K562 (cell line): ENCODE data around the gene HES3. TPM values are rescaled to one million over a fixed set of nuclear protein-coding genes. Genes with fewer than 3 reads are reported as not detected.
A peak's percentile ranks its signal among the peaks of the same experiment; 100 is the strongest.

ENCODE experiments used
- FOXA3 ChIP-seq, 2 experiments: fragments of 450-650 bp in 1 of 2; sonication (generic) in 1 of 2; formaldehyde crosslinking; IDR thresholded peaks in 1 of 2; conservative IDR thresholded peaks in 1 of 2; 2 replicates each; pipeline versions ENCODE4 v1.4.0 to v1.8.0; 2020 to 2022; ENCODE audit warnings: mild to moderate bottlenecking in 2 of 2, missing genetic modification reagents in 1 of 2
- FUS ChIP-seq: fragments of 200-400 bp; formaldehyde crosslinking; optimal IDR thresholded peaks from 2 replicates; pipeline ENCODE3; 2017; ENCODE audit warnings: low read depth, low read length
- HNRNPK ChIP-seq: fragments of 200-400 bp; formaldehyde crosslinking; IDR thresholded peaks from one replicate; pipeline ENCODE4 v1.6.1; 2018; ENCODE audit warnings: mild to moderate bottlenecking, low read depth, low read length; ENCODE audit not compliant: poor library complexity, severe bottlenecking
- KDM2B ChIP-seq: fragments of 250-450 bp; sonication (Bioruptor Pico); IDR thresholded peaks from 2 replicates; pipeline ENCODE4 v1.8.0; 2021; ENCODE audit warnings: mild to moderate bottlenecking, moderate library complexity
- MAZ ChIP-seq, 2 experiments: fragments of 450-650 bp in 1 of 2; sonication (generic) in 1 of 2; formaldehyde crosslinking; IDR thresholded peaks in 1 of 2; conservative IDR thresholded peaks in 1 of 2; 2 replicates each; pipeline versions ENCODE4 v1.4.0 to v1.5.0; 2020; ENCODE audit warnings: mild to moderate bottlenecking in 1 of 2, missing genetic modification reagents in 1 of 2
- RBFOX2 ChIP-seq: fragments of 200-400 bp; formaldehyde crosslinking; IDR thresholded peaks from 2 replicates; pipeline ENCODE4 v1.6.1; 2017; ENCODE audit warnings: low read depth, mild to moderate bottlenecking, low read length, moderate library complexity
- SLC30A9 ChIP-seq: fragments of 250-450 bp; sonication (Bioruptor Pico); IDR thresholded peaks from 2 replicates; pipeline ENCODE4 v1.8.0; 2022; ENCODE audit warnings: mild to moderate bottlenecking, moderate library complexity
- SMAD4 ChIP-seq: fragments of 250-450 bp; sonication (Bioruptor Pico); conservative IDR thresholded peaks from 2 replicates; pipeline ENCODE4 v1.8.0; 2021; ENCODE audit warnings: inconsistent platforms, mild to moderate bottlenecking, moderate library complexity
- TFAM ChIP-seq: fragments of 250-450 bp; sonication (Bioruptor Pico); conservative IDR thresholded peaks from 2 replicates; pipeline ENCODE4 v1.5.0; 2021; ENCODE audit warnings: mild to moderate bottlenecking, moderate library complexity
- TRIM24 ChIP-seq, 2 experiments: fragments of 450-650 bp; IDR thresholded peaks; 2 replicates each; pipeline ENCODE4 v1.6.1; 2016
- ZNF24 ChIP-seq: fragments of 450-650 bp; IDR thresholded peaks from 2 replicates; pipeline ENCODE4 v1.6.1; 2016
- ZNF282 ChIP-seq: sonication (generic); formaldehyde crosslinking; IDR thresholded peaks from 2 replicates; pipeline ENCODE4 v1.8.1; 2023; ENCODE audit warnings: missing genetic modification reagents
- ZNF830 ChIP-seq: fragments of 250-450 bp; sonication (Bioruptor Pico); IDR thresholded peaks from 2 replicates; pipeline ENCODE4 v1.5.0; 2021; ENCODE audit warnings: mild to moderate bottlenecking
- polyA plus RNA-seq, 8 experiments: library from polyadenylated mRNA; depleted of rRNA in 4 of 8; stranded (reverse) in 5 of 8; unstranded in 3 of 8; fragments of >200 nt; fragmentation: Nextera tagmentation in 2 of 8; fragmentation: Illumina TruSeq in 1 of 8; extraction: Ambion mirVana in 2 of 8; extraction: Trizol in 1 of 8; gene quantifications; 2 replicates each; pipeline versions ENCODE4 v1.2.1 to v1.2.3, GENCODE V29; 2011 to 2014; ENCODE audit warnings: inconsistent platforms in 1 of 8, missing spikeins in 1 of 8
- total RNA-seq, 7 experiments: library from RNA; depleted of rRNA in 6 of 7; stranded (reverse); fragments of >200 nt in 6 of 7; fragmentation: Illumina TruSeq in 2 of 7; extraction: Trizol in 2 of 7; gene quantifications; 2 replicates each; pipeline versions ENCODE4 v1.2.1 to v1.2.3, GENCODE V29; 2011 to 2021; ENCODE audit warnings: low replicate concordance in 1 of 7
- TF ChIP-seq, protein P1 (sequence below): sonication (generic); formaldehyde crosslinking; IDR thresholded peaks from 2 replicates; pipeline ENCODE4 v1.4.0; 2020; ENCODE audit warnings: mild to moderate bottlenecking, missing genetic modification reagents
- TF ChIP-seq, protein P2 (sequence below): sonication (generic); formaldehyde crosslinking; IDR thresholded peaks from 2 replicates; pipeline ENCODE4 v1.8.0; 2022; ENCODE audit warnings: missing genetic modification reagents, mild to moderate bottlenecking, borderline replicate concordance
- TF ChIP-seq, protein P3 (sequence below), 3 experiments: fragments of 200-800 bp in 1 of 3; sonication (Bioruptor generic) in 1 of 3; sonication (generic) in 1 of 3; formaldehyde crosslinking in 1 of 3; IDR thresholded peaks; 2 replicates each; pipeline versions ENCODE4 v1.6.1 to v1.8.0; 2016 to 2022; ENCODE audit warnings: mild to moderate bottlenecking in 2 of 3, missing compliant biosample characterization in 2 of 3, missing genetic modification characterization in 2 of 3, missing genetic modification reagents in 1 of 3
- TF ChIP-seq, protein P4 (sequence below), 2 experiments: IDR thresholded peaks; 2 replicates each; pipeline ENCODE4 v1.6.1; 2012; ENCODE audit warnings: improper control_type of control experiment in 2 of 2, low read depth in 2 of 2, low read length in 2 of 2, borderline replicate concordance in 1 of 2

The HES3 gene
- total and polyA plus RNA-seq, 9 of the 15 experiments (the other 6 are each of a cell fraction or from before 2014, with no cell fraction given): not detected

DNA sequence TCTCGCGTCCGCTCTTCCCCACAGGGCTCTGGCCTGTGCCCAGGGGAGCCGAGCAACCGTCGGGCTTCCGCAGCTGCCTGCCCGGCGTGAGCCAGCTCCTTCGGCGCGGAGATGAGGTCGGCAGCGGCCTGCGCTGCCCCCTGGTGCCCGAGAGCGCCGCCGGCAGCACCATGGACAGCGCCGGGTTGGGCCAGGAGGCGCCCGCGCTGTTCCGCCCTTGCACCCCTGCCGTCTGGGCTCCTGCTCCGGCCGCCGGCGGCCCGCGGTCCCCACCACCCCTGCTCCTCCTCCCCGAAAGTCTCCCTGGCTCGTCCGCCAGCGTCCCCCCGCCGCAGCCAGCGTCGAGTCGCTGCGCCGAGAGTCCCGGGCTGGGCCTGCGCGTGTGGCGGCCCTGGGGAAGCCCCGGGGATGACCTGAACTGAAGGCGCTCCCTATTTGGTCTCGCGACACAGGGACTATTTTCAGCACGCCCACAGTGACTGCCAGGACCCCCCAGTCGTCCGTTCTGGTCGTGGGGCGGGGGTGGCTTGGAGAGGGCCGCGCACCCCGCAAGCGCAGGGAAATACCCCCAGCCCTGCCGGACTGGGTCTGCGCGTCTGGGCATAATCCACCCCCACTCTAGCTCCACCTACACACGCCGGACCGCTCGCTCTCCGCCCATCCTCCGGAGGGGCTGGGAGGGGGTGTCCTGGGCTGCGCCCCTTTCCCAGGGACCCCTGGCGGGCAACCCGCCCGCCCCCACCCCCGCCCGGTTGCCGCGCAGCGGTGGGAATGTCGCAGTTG is 1.3 kb downstream of the HES3 start (continued):
- TF ChIP-seq, protein P1, sequence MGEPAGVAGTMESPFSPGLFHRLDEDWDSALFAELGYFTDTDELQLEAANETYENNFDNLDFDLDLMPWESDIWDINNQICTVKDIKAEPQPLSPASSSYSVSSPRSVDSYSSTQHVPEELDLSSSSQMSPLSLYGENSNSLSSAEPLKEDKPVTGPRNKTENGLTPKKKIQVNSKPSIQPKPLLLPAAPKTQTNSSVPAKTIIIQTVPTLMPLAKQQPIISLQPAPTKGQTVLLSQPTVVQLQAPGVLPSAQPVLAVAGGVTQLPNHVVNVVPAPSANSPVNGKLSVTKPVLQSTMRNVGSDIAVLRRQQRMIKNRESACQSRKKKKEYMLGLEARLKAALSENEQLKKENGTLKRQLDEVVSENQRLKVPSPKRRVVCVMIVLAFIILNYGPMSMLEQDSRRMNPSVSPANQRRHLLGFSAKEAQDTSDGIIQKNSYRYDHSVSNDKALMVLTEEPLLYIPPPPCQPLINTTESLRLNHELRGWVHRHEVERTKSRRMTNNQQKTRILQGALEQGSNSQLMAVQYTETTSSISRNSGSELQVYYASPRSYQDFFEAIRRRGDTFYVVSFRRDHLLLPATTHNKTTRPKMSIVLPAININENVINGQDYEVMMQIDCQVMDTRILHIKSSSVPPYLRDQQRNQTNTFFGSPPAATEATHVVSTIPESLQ (CRISPR knock-in tag): peak; percentile 95; the same call in 1 of the 2 replicates
- TF ChIP-seq SMAD4 (peak; percentile 90), TRIM24 (IDR thresholded peaks at IDR 0.05) (peak in 1 of 2 experiments; percentile 51; a peak in 1 of 4 replicates), ZNF24 (peak; percentile 33; the same call in 1 of the 2 replicates), SLC30A9 (CRISPR knock-in tag) (no peak), KDM2B (CRISPR knock-in tag) (peak; percentile 96; the same call in 1 of the 2 replicates), FUS (peak; percentile 45), TFAM (no peak), RBFOX2 (peak; percentile 29; the same call in 1 of the 2 replicates), HNRNPK (peak; percentile 91), ZNF830 (CRISPR knock-in tag) (0 out of 2 replicates have a peak, but pooled peaks have one; percentile 29), FOXA3 (CRISPR knock-in tag; conservative IDR thresholded peaks at IDR 0.05 in 1 of 2, IDR thresholded peaks at IDR 0.05 in 1 of 2) (peak in 1 of 2 experiments; percentile 91; a peak in 2 of 4 replicates), ZNF282 (CRISPR knock-in tag) (peak; percentile 95), MAZ (CRISPR knock-in tag; conservative IDR thresholded peaks at IDR 0.05 in 1 of 2, IDR thresholded peaks at IDR 0.05 in 1 of 2) (peak; percentile 82 to 97)
- TF ChIP-seq, protein P2, sequence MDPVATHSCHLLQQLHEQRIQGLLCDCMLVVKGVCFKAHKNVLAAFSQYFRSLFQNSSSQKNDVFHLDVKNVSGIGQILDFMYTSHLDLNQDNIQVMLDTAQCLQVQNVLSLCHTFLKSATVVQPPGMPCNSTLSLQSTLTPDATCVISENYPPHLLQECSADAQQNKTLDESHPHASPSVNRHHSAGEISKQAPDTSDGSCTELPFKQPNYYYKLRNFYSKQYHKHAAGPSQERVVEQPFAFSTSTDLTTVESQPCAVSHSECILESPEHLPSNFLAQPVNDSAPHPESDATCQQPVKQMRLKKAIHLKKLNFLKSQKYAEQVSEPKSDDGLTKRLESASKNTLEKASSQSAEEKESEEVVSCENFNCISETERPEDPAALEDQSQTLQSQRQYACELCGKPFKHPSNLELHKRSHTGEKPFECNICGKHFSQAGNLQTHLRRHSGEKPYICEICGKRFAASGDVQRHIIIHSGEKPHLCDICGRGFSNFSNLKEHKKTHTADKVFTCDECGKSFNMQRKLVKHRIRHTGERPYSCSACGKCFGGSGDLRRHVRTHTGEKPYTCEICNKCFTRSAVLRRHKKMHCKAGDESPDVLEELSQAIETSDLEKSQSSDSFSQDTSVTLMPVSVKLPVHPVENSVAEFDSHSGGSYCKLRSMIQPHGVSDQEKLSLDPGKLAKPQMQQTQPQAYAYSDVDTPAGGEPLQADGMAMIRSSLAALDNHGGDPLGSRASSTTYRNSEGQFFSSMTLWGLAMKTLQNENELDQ (CRISPR knock-in tag): peak; percentile 93; the same call in 1 of the 2 replicates
- TF ChIP-seq, protein P3, sequence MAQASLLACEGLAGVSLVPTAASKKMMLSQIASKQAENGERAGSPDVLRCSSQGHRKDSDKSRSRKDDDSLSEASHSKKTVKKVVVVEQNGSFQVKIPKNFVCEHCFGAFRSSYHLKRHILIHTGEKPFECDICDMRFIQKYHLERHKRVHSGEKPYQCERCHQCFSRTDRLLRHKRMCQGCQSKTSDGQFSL (CRISPR knock-in tag; IDR thresholded peaks at IDR 0.05): peak; percentile 74; the same call in 1 of the 2 replicates
- TF ChIP-seq, protein P3 (tag; IDR thresholded peaks at IDR 0.05): no peak
- TF ChIP-seq, protein P4, sequence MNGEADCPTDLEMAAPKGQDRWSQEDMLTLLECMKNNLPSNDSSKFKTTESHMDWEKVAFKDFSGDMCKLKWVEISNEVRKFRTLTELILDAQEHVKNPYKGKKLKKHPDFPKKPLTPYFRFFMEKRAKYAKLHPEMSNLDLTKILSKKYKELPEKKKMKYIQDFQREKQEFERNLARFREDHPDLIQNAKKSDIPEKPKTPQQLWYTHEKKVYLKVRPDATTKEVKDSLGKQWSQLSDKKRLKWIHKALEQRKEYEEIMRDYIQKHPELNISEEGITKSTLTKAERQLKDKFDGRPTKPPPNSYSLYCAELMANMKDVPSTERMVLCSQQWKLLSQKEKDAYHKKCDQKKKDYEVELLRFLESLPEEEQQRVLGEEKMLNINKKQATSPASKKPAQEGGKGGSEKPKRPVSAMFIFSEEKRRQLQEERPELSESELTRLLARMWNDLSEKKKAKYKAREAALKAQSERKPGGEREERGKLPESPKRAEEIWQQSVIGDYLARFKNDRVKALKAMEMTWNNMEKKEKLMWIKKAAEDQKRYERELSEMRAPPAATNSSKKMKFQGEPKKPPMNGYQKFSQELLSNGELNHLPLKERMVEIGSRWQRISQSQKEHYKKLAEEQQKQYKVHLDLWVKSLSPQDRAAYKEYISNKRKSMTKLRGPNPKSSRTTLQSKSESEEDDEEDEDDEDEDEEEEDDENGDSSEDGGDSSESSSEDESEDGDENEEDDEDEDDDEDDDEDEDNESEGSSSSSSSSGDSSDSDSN (IDR thresholded peaks at IDR 0.05; ENCODE audit: borderline replicate concordance in 1 of 2, low read depth in 2 of 2, low read length in 2 of 2): peak; percentile 98 to 99
